Pulmonary artery endothelial cell (primary cell): ENCODE data around the gene FAM156B. TPM values are rescaled to one million over a fixed set of nuclear protein-coding genes. Genes with fewer than 3 reads are reported as not detected.
"Not testable (repeated sequence)": the region's sequence is repeated elsewhere in the genome, so short reads cannot be mapped to it uniquely, and the experiment has no call there.

Experiments used
- DNase-seq: peaks from one replicate; pipeline ENCODE4 v3.0.0-alpha.2; 2011; ENCODE audit warnings: low read depth, low spot score
- total RNA-seq: library from RNA; depleted of rRNA; stranded (reverse); fragments of >200 nt; gene quantifications from 2 replicates; pipeline ENCODE4 v1.2.3, GENCODE V29; 2014

The FAM156B gene
- total RNA-seq: 8.1 and 8.9 TPM in 2 replicates

GRCh38 chrX:52896855-52897709 is at the start of gene FAM156B:
Gene FAM156B, plus strand, starts transcription at chrX:52897330. Its CDS starts 9,896 bp downstream, at chrX:52907226.
- not testable (repeated sequence) for DNase-seq

GRCh38 chrX:52852110-52852860 is 44.8 kb upstream of the FAM156B start:
- no peak for DNase-seq

- not testable (repeated sequence) for DNase-seq
Observed at GRCh38 chrX:52856991-52857525, 40.1 kb upstream of the FAM156B start.

- no peak for DNase-seq
Observed at GRCh38 chrX:52865343-52865998, 31.7 kb upstream of the FAM156B start.

- DNase-seq: no peak
Observed at GRCh38 chrX:52867610-52868348, 29.4 kb upstream of the FAM156B start, which contains the start of gene XAGE3. Gene XAGE3, minus strand, starts transcription at chrX:52868083. Its CDS starts 950 bp downstream, at chrX:52867133.

- DNase-seq: no peak
Observed at GRCh38 chrX:52870046-52870445, 27.1 kb upstream of the FAM156B start.

- DNase-seq: not testable (repeated sequence)
Observed at GRCh38 chrX:52873825-52874224, 23.3 kb upstream of the FAM156B start.

- DNase-seq: no peak
Observed at GRCh38 chrX:52874661-52875060, 22.5 kb upstream of the FAM156B start.

- not testable (repeated sequence) for DNase-seq
Observed at GRCh38 chrX:52875436-52875835, 21.7 kb upstream of the FAM156B start.

GRCh38 chrX:52876386-52876785 is 20.7 kb upstream of the FAM156B start:
- not testable (repeated sequence) for DNase-seq

- not testable (repeated sequence) for DNase-seq
Observed at GRCh38 chrX:52887459-52887858, 9.7 kb upstream of the FAM156B start.

- not testable (repeated sequence) for DNase-seq
Observed at GRCh38 chrX:52888090-52888489, 9.0 kb upstream of the FAM156B start.

- not testable (repeated sequence) for DNase-seq
Observed at GRCh38 chrX:52896438-52896837, 692 bp upstream of the FAM156B start.

- DNase-seq: not testable (repeated sequence)
Observed at GRCh38 chrX:52905531-52905930, 8.4 kb downstream of the FAM156B start.

GRCh38 chrX:52906072-52906471 is 8.9 kb downstream of the FAM156B start:
- not testable (repeated sequence) for DNase-seq

GRCh38 chrX:52907137-52907536 is 10.0 kb downstream of the FAM156B start:
- not testable (repeated sequence) for DNase-seq

- DNase-seq: not testable (repeated sequence)
Observed at GRCh38 chrX:52907900-52908299, 10.8 kb downstream of the FAM156B start.

GRCh38 chrX:52909313-52909969 is 12.3 kb downstream of the FAM156B start:
- DNase-seq: not testable (repeated sequence)

- not testable (repeated sequence) for DNase-seq
Observed at GRCh38 chrX:52913681-52914080, 16.6 kb downstream of the FAM156B start.

- DNase-seq: not testable (repeated sequence)
Observed at GRCh38 chrX:52914704-52915103, 17.6 kb downstream of the FAM156B start.
